Mesothelial cell of epicardium (in vitro differentiated cells): Measurements from ENCODE around the gene TBC1D22A. TPM values are rescaled to one million over a fixed set of nuclear protein-coding genes. Genes with fewer than 3 reads are reported as not detected.

ENCODE experiments used
- DNase-seq, 2 experiments: peaks; one replicate each; pipeline ENCODE4 v3.0.0; 2021; ENCODE audit warnings: low spot score in 2 of 2; ENCODE audit not compliant: unreplicated experiment in 2 of 2
- H3K27ac Mint-ChIP-seq: 2 replicates; pipeline ENCODE4 v1.8.0; 2021; ENCODE audit warnings: mixed read lengths
- H3K27me3 Mint-ChIP-seq: 2 replicates; pipeline ENCODE4 v1.8.0; 2021; ENCODE audit warnings: low read depth, mixed read lengths
- H3K36me3 Mint-ChIP-seq: 2 replicates; pipeline ENCODE4 v1.8.0; 2021; ENCODE audit warnings: mixed read lengths
- H3K4me1 Mint-ChIP-seq: 2 replicates; pipeline ENCODE4 v1.8.0; 2021; ENCODE audit warnings: mixed read lengths
- H3K4me3 Mint-ChIP-seq: 2 replicates; pipeline ENCODE4 v1.8.0; 2021; ENCODE audit warnings: mild to moderate bottlenecking, moderate library complexity, mixed read lengths
- H3K9me3 Mint-ChIP-seq: 2 replicates; pipeline ENCODE4 v1.8.0; 2021; ENCODE audit warnings: mixed read lengths
- total RNA-seq: library from RNA; stranded (reverse); gene quantifications from 3 replicates; pipeline ENCODE4 v1.2.1, GENCODE V29; 2021
- TF ChIP-seq, protein P1 (sequence below): fragments of 200-600 bp; sonication (generic); IDR thresholded peaks from one replicate; pipeline ENCODE4 v1.5.0; 2021; ENCODE audit warnings: antibody characterized with exemption; ENCODE audit not compliant: unreplicated experiment

The TBC1D22A gene
- total RNA-seq, 1 donor from 2014 or later, result 26.6 TPM

DNA sequence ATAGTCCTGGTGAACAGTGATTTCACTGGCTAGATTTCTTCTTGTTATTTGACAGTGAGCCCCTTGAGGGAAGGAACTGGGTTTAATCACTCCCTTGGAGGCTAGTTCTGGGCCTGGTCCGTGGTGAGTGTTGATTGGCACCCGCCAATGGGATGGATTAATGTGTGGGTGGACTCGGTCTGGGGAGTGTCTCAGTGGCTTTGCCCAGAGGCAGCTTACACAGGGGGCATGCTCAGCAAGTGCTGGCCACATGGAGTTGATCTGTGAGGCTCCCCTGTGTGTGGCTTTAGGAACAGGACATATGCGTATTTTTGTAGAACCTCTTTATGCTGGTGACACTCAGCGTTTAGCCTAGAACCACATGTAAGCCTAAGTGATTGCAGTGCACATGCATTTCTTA, 106.9 kb downstream of the TBC1D22A start:
- Mint-ChIP-seq H3K9me3 (peaks cover 41% of the 10 kb centered on the region), H3K36me3 (peaks cover 53% of the 10 kb centered on the region), H3K4me1 (no peaks in the 10 kb centered on the region), H3K27me3 (no peaks in the 10 kb centered on the region), H3K27ac (no peak overlapping the region), H3K4me3 (no peak overlapping the region)
- TF ChIP-seq, protein P1, sequence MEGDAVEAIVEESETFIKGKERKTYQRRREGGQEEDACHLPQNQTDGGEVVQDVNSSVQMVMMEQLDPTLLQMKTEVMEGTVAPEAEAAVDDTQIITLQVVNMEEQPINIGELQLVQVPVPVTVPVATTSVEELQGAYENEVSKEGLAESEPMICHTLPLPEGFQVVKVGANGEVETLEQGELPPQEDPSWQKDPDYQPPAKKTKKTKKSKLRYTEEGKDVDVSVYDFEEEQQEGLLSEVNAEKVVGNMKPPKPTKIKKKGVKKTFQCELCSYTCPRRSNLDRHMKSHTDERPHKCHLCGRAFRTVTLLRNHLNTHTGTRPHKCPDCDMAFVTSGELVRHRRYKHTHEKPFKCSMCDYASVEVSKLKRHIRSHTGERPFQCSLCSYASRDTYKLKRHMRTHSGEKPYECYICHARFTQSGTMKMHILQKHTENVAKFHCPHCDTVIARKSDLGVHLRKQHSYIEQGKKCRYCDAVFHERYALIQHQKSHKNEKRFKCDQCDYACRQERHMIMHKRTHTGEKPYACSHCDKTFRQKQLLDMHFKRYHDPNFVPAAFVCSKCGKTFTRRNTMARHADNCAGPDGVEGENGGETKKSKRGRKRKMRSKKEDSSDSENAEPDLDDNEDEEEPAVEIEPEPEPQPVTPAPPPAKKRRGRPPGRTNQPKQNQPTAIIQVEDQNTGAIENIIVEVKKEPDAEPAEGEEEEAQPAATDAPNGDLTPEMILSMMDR, result no peak
- no peak for DNase-seq

- Mint-ChIP-seq H3K27ac (no peak overlapping the region), H3K4me1 (no peaks in the 10 kb centered on the region), H3K36me3 (peaks cover 53% of the 10 kb centered on the region), H3K27me3 (no peaks in the 10 kb centered on the region), H3K9me3 (peaks cover 41% of the 10 kb centered on the region), H3K4me3 (no peak overlapping the region)
- TF ChIP-seq, protein P1, result no peak
- no peak for DNase-seq
These were observed 107.5 kb downstream of the TBC1D22A start for GRCh38 chr22:46869831-46870441.

DNA sequence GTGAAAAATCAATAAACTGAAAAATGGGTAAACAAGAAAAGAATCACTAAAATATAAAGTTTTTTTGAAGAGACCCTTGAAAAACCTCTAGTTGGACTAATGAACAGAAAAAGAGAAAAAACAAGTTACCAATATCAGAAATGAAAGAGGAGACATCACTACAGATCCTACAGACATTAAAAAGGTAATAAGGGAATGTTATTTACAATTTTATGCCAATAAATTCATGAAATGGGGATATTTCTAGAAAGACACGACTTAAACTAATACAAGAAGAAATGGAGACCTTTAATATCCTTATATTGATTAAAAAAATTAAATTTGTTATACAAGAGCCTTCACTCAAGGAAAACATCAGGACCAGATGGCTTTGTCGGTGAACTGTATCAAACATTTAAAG, 109.4 kb downstream of the TBC1D22A start:
- Mint-ChIP-seq H3K9me3 (peaks cover 41% of the 10 kb centered on the region), H3K27ac (no peak overlapping the region), H3K27me3 (no peaks in the 10 kb centered on the region), H3K36me3 (peaks cover 48% of the 10 kb centered on the region), H3K4me1 (no peaks in the 10 kb centered on the region), H3K4me3 (no peak overlapping the region)
- no peak for DNase-seq
- TF ChIP-seq, protein P1, result no peak

- H3K4me1 Mint-ChIP-seq, result peaks cover 3% of the 10 kb centered on the region
- TF ChIP-seq, protein P1, result no peak
These were observed 112.6 kb downstream of the TBC1D22A start for GRCh38 chr22:46875089-46875488.

GRCh38 chr22:46876357-46876934, 114.0 kb downstream of the TBC1D22A start:
- H3K4me3 Mint-ChIP-seq, result no peak overlapping the region
- DNase-seq, result no peak
- H3K4me1 Mint-ChIP-seq, result peaks cover 3% of the 10 kb centered on the region
- H3K36me3 Mint-ChIP-seq, result peaks cover 23% of the 10 kb centered on the region
- TF ChIP-seq, protein P1, result no peak
- no peak overlapping the region for H3K27ac Mint-ChIP-seq
- peaks cover 23% of the 10 kb centered on the region for H3K9me3 Mint-ChIP-seq
- H3K27me3 Mint-ChIP-seq, result no peaks in the 10 kb centered on the region

More at GRCh38 chr22:46875089-46875488, 112.6 kb downstream of the TBC1D22A start:
- no peaks in the 10 kb centered on the region for H3K27me3 Mint-ChIP-seq
- DNase-seq, result no peak
- peaks cover 33% of the 10 kb centered on the region for H3K36me3 Mint-ChIP-seq
- no peak overlapping the region for H3K4me3 Mint-ChIP-seq
- H3K27ac Mint-ChIP-seq, result no peak overlapping the region
- H3K9me3 Mint-ChIP-seq, result peaks cover 34% of the 10 kb centered on the region
